GM19452 (cell line): Measurements from ENCODE around the gene DLL1.

Experiments
- ATAC-seq: cut with Tn5 transposase; IDR thresholded peaks from one replicate; pipeline ENCODE4 v1.9.1; 2021; ENCODE audit not compliant: unreplicated experiment

Gene DLL1

DNA sequence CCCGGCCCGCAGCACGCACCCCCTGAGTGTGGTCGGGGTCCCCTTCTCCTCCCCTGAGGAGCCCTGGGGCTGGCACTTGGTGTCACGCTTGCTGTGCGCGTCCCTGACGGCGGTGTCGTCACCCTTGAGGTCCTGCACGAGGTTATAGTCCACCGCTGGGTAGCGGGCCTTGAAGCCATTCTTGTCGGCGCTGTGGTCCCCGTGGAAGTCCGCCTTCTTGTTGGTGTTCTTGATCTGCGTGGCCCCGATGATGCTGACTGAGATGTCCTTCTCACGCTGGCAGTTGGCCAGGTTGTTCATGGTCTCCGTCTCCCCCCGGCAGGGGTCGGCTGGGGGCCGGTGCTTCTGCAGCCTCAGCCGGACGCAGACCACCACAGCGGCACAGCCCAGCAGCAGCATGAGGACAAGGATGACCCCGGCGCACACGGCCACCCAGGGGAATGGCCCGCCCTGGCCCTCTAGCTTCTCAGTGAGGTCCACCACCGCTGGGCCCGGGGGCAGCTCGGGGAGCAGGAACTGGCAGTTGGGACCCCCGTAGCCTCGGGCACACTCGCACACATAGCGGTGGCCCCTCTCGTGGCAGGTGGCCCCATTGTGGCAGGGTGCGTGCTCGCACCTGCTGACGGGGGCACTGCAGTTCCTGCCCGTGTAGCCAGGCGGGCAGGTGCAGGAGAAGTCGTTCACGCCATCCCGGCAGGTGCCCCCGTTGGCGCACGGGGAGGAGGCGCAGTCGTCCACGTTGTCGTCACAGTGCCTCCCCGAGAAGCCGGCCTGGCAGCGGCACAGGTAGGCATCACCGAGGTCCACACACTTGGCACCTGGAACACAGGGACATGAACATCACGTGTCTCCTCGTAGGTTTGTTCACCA lies 7.4 kb downstream of the DLL1 start:
- ATAC-seq = no peak

- ATAC-seq = no peak
These were observed 8.2 kb downstream of the DLL1 start for GRCh38 chr6:170282512-170283158.

- no peak for ATAC-seq
These were observed 9.3 kb downstream of the DLL1 start for GRCh38 chr6:170281331-170282292.

DNA sequence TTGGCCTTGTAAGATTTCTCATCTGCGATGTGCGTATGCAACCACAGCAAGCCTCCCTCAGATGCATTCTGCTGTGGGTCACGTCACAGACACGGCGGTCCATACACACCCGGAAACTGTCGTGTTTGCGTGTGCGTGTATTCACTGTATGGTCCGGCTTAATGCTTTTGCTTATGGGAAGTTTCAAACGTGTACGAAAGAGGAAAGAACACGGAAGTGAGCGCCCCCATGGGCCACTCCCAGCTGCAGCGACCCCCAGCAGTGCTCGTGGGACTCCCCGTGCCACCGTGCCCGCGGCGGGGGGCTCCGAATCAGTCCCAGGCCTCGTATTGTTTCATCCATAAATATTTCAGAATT lies 10.2 kb downstream of the DLL1 start:
- no peak for ATAC-seq

- no peak for ATAC-seq
These were observed 10.7 kb downstream of the DLL1 start for GRCh38 chr6:170279977-170280688.

DNA sequence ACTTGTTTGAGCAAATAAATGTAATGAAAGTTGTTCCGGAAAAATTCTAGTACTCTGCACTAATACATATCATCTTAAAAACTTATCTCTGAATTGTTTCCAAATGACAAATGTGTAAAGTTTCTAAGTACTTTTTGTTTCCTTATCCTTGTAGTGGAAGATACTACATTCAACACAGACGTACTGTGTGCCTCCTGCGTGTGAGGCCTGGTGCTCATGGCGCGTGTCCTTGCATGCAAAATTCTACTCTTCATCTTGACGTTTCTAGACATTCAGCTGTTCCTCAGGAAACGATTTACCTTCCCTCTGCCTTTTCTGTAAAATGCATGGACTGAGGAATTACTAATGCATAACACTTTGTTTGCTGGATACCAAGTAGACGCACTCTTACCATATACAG lies 11.5 kb downstream of the DLL1 start:
- ATAC-seq = no peak

DNA sequence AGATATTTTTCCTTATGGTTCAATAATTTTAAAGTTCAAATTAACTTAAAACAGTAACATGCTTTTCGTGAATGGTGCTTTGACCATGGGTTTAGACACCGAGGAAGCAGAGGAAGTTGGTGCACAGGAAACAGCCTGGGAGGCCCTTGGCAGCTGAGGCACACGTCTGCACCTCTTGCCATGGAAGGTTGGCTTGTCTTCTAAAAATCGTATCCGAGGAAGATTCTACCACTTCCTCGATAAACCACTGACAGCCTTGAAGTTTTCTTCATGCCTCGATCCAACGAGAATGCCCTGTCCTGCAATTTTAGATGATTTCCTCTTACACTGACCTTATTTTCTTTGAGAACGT lies 12.2 kb downstream of the DLL1 start:
- no peak for ATAC-seq

DNA sequence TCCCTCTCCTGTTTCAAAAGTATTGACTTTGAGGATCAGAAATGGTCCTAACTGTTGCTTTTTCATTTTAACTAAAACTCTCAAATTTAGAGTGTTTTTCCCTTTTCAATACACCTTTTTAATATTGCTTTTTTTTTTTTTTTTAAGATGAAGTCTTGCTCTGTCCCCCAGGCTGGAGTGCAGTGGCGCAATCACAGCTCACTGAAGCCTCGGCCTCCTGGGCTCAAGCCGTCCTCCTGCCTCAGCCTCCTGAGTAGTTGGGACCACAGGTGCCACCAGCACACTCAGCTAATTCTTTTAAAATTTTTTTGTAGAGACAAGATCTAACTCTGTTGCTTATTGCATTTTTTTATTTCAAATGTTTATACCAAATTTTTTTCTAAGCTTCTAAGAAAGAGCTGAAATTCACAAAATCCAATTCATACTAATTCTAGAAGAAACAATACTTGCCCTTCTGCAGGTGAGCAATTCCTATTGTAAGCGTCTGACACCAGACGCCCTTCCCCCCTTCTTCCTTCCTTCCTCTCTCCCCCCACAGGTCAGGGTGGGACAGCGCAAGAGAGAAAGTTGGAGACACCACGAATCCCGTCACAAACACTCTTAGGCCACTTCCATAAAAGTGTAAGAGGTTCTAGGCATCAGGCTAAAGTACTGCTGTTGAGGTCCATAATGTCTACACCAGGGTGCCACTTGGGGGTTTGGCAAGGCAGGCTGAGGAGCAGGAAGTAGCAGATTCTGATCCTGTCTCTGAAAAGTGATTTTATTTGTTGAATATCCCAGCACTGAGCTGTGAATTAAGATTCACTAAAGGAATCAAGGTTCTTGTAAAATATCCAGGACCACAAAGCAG lies 12.8 kb downstream of the DLL1 start:
- ATAC-seq = no peak

DNA sequence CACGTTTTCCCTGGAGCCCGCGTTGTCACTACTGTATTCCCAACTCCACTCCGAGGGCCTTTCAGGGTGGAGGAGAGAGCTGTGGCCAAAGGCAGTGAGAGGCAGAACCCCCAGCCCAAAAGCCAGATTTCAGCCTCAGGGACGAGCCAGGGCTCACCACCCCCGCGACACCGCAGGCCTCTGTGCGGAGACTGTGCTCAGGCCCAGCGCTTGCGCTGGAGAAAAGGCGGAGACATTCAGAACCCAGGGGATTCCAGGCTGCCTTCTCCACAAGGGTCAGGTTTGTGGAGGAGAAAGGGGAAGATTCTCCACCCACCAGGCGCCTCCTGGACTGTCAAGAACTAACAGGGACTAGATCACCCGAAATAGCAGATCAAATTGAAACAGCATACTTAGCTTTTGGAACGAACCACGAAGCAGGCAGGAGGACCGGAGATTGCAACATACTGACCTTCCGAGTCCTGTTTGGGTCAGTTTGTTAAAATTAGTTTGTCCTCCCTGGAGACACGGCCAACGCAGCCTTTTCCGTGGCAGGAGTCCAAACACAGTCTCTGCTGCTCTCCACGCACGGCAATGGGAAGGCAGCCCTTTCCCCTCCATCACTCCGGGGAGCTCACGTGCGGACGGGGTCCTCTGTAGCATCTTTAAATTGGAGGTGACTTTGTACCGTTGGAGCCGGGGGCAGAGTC lies 14.4 kb downstream of the DLL1 start:
- ATAC-seq = no peak

- no peak for ATAC-seq
These were observed 15.9 kb downstream of the DLL1 start for GRCh38 chr6:170274713-170275560.

- ATAC-seq = no peak
These were observed 17.2 kb downstream of the DLL1 start for GRCh38 chr6:170273681-170274080.

- no peak for ATAC-seq
These were observed 17.7 kb downstream of the DLL1 start for GRCh38 chr6:170273191-170273590.

DNA sequence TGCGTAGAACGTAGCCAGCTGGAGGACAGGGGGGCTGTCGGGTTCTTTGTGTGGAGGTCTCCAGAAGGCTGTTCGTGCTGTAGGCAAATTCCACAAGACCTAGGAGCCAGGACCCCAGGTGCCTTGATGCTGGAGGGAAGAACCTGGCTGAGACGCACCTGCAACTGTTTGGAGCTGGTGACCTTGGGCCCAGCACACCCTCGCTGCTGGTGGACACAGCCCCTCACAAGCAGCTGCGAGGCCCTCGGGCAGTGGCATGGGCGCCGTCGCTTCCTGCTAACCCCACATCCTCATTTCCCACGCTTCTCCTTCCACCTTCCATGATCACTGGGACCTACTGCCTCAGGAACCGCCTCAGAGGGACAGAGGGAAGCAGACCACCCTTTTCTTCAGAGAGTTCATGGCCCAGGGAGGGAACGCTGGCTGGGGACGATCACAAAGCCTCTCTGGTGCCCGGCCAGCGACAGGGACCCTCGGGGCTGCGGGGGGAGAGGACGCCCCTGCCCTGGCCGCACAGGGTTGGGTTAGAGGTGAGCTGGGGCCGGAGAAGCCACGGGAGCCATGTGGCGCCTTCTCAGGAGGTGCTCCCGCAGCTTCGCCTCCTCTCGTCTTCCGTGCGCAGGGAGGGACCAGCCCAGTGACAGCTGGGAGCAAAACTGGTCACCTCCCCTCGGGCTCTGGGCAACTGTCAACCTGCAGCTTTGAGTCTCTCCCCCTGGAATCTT lies 18.4 kb downstream of the DLL1 start:
- ATAC-seq = no peak

- ATAC-seq = peak; percentile 95
These were observed 19.0 kb downstream of the DLL1 start for GRCh38 chr6:170271771-170272314.

GRCh38 chr6:170270984-170271593 lies 19.8 kb downstream of the DLL1 start:
- ATAC-seq = no peak

- no peak for ATAC-seq
These were observed 20.9 kb downstream of the DLL1 start for GRCh38 chr6:170269846-170270541.
